Measurements from ENCODE around the gene CCNL2. TPM values are rescaled to one million over a fixed set of nuclear protein-coding genes. Genes with fewer than 3 reads are reported as not detected.
A peak's percentile ranks its signal among the peaks of the same experiment; 100 is the strongest.

The CCNL2 gene
- total and polyA plus RNA-seq, 2 of the 13 experiments (the other 11 are each of a cell fraction or from before 2014, with no cell fraction given), result 105 to 340 TPM

DNA sequence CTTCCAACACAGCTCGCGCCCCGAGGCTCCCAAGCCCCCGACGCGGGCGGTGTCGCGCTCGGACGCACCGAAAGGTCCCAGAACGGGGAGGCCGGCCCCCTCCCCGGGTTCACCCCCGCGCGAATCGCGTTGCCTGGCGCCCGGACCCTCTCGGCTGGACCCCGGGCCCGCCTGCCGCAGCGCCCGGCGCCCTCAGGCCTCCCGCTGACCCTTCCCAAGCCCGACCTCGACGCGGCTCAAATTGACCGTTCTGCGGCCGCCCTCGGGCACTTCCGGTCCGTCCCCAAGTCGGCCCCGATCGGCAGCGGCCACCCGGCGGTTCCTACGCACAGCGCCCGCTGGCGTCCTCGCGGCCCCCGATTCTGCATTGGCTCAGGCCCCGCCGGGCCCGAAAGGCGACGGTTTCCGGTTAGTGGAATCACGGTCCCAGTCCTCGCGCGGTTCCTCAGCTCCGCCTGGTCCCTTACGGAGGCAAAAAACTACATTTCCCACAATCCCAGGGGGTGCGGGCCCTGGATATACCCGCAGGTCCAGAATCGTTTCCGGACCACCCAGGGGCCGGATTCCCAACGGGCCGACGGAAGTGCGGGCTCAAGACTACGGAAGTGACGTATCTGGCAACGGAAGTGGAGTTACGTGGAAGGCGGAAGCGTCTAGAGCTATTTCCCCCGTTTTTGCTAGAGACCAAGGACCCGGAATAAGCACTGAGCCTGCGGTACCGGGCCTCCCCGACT is 24.0 kb downstream of the CCNL2 start, which contains the start of gene AURKAIP1 (continued):
- TF ChIP-seq, protein P1, sequence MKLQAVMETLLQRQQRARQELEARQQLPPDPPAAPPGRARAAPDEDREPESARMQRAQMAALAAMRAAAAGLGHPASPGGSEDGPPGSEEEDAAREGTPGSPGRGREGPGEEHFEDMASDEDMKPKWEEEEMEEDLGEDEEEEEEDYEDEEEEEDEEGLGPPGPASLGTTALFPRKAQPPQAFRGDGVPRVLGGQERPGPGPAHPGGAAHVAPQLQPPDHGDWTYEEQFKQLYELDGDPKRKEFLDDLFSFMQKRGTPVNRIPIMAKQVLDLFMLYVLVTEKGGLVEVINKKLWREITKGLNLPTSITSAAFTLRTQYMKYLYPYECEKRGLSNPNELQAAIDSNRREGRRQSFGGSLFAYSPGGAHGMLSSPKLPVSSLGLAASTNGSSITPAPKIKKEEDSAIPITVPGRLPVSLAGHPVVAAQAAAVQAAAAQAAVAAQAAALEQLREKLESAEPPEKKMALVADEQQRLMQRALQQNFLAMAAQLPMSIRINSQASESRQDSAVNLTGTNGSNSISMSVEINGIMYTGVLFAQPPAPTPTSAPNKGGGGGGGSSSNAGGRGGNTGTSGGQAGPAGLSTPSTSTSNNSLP (IDR thresholded peaks at IDR 0.05; ENCODE audit: low read depth, low read length), result peak; percentile 59; the same call in 1 of the 2 replicates
- TF ChIP-seq ZNF7 (CRISPR knock-in tag; IDR thresholded peaks at IDR 0.05) (no peak), TOPORS (CRISPR knock-in tag; IDR thresholded peaks at IDR 0.05) (peak; percentile 25), RBFOX2 (IDR thresholded peaks at IDR 0.05; ENCODE audit: low read depth, low read length) (peak; percentile 93), SNAI1 (CRISPR knock-in tag; IDR thresholded peaks at IDR 0.05; ENCODE audit: borderline replicate concordance) (no peak), ZBTB38 (CRISPR knock-in tag; IDR thresholded peaks at IDR 0.05) (peak; percentile 96), SSRP1 (CRISPR knock-in tag; IDR thresholded peaks at IDR 0.05) (no peak; the same call in 1 of the 2 replicates), PCBP2 (optimal IDR thresholded peaks at IDR 0.05; ENCODE audit: low read depth, low read length, poor library complexity, severe bottlenecking) (no peak), ATRX (CRISPR knock-in tag; IDR thresholded peaks at IDR 0.05; ENCODE audit: borderline replicate concordance) (no peak), ZNF138 (CRISPR knock-in tag; IDR thresholded peaks at IDR 0.05; ENCODE audit: low read depth) (0 out of 2 replicates have a peak, but pooled peaks have one; percentile 81), ZNF335 (CRISPR knock-in tag; IDR thresholded peaks at IDR 0.05) (peak; percentile 84; the same call in 1 of the 2 replicates), RFX1 (IDR thresholded peaks at IDR 0.05) (no peak), PITX1 (CRISPR knock-in tag; IDR thresholded peaks at IDR 0.05) (peak; percentile 85), ZFAT (CRISPR knock-in tag; conservative IDR thresholded peaks at IDR 0.05) (no peak), BRD4 (CRISPR knock-in tag; IDR thresholded peaks at IDR 0.05) (peak; percentile 65; the same call in 1 of the 2 replicates), MXD4 (CRISPR knock-in tag; IDR thresholded peaks at IDR 0.05) (peak; percentile 64; the same call in 1 of the 2 replicates)
- TF ChIP-seq, protein P2, sequence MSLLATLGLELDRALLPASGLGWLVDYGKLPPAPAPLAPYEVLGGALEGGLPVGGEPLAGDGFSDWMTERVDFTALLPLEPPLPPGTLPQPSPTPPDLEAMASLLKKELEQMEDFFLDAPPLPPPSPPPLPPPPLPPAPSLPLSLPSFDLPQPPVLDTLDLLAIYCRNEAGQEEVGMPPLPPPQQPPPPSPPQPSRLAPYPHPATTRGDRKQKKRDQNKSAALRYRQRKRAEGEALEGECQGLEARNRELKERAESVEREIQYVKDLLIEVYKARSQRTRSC (CRISPR knock-in tag; IDR thresholded peaks at IDR 0.05; ENCODE audit: low read depth), result no peak
- TF ChIP-seq, protein P3, sequence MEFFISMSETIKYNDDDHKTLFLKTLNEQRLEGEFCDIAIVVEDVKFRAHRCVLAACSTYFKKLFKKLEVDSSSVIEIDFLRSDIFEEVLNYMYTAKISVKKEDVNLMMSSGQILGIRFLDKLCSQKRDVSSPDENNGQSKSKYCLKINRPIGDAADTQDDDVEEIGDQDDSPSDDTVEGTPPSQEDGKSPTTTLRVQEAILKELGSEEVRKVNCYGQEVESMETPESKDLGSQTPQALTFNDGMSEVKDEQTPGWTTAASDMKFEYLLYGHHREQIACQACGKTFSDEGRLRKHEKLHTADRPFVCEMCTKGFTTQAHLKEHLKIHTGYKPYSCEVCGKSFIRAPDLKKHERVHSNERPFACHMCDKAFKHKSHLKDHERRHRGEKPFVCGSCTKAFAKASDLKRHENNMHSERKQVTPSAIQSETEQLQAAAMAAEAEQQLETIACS (CRISPR knock-in tag; IDR thresholded peaks at IDR 0.05), result peak; percentile 72
- TF ChIP-seq, protein P4, sequence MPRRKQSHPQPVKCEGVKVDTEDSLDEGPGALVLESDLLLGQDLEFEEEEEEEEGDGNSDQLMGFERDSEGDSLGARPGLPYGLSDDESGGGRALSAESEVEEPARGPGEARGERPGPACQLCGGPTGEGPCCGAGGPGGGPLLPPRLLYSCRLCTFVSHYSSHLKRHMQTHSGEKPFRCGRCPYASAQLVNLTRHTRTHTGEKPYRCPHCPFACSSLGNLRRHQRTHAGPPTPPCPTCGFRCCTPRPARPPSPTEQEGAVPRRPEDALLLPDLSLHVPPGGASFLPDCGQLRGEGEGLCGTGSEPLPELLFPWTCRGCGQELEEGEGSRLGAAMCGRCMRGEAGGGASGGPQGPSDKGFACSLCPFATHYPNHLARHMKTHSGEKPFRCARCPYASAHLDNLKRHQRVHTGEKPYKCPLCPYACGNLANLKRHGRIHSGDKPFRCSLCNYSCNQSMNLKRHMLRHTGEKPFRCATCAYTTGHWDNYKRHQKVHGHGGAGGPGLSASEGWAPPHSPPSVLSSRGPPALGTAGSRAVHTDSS (CRISPR knock-in tag; conservative IDR thresholded peaks at IDR 0.05), result no peak
- TF ChIP-seq, protein P5, sequence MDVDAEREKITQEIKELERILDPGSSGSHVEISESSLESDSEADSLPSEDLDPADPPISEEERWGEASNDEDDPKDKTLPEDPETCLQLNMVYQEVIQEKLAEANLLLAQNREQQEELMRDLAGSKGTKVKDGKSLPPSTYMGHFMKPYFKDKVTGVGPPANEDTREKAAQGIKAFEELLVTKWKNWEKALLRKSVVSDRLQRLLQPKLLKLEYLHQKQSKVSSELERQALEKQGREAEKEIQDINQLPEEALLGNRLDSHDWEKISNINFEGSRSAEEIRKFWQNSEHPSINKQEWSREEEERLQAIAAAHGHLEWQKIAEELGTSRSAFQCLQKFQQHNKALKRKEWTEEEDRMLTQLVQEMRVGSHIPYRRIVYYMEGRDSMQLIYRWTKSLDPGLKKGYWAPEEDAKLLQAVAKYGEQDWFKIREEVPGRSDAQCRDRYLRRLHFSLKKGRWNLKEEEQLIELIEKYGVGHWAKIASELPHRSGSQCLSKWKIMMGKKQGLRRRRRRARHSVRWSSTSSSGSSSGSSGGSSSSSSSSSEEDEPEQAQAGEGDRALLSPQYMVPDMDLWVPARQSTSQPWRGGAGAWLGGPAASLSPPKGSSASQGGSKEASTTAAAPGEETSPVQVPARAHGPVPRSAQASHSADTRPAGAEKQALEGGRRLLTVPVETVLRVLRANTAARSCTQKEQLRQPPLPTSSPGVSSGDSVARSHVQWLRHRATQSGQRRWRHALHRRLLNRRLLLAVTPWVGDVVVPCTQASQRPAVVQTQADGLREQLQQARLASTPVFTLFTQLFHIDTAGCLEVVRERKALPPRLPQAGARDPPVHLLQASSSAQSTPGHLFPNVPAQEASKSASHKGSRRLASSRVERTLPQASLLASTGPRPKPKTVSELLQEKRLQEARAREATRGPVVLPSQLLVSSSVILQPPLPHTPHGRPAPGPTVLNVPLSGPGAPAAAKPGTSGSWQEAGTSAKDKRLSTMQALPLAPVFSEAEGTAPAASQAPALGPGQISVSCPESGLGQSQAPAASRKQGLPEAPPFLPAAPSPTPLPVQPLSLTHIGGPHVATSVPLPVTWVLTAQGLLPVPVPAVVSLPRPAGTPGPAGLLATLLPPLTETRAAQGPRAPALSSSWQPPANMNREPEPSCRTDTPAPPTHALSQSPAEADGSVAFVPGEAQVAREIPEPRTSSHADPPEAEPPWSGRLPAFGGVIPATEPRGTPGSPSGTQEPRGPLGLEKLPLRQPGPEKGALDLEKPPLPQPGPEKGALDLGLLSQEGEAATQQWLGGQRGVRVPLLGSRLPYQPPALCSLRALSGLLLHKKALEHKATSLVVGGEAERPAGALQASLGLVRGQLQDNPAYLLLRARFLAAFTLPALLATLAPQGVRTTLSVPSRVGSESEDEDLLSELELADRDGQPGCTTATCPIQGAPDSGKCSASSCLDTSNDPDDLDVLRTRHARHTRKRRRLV (CRISPR knock-in tag; IDR thresholded peaks at IDR 0.05), result no peak
